Chondrocyte (in vitro differentiated cells): Measurements from ENCODE around the gene APOL3. TPM values are rescaled to one million over a fixed set of nuclear protein-coding genes. Genes with fewer than 3 reads are reported as not detected.
A peak's percentile ranks its signal among the peaks of the same experiment; 100 is the strongest.
"Not testable (repeated sequence)": the region's sequence is repeated elsewhere in the genome, so short reads cannot be mapped to it uniquely, and the experiment has no call there.

Experiments
- DNase-seq: peaks from one replicate; pipeline ENCODE4 v3.0.0; 2021; ENCODE audit warnings: mixed read lengths, low spot score
- H3K27ac Mint-ChIP-seq: one replicate; pipeline ENCODE4 v1.8.0; 2021; ENCODE audit warnings: mild to moderate bottlenecking, moderate library complexity, mixed read lengths; ENCODE audit not compliant: unreplicated experiment
- H3K27me3 Mint-ChIP-seq: 2 replicates; pipeline ENCODE4 v1.8.0; 2021; ENCODE audit warnings: low read depth, mixed read lengths
- H3K36me3 Mint-ChIP-seq: 2 replicates; pipeline ENCODE4 v1.8.0; 2021; ENCODE audit warnings: low read depth, mixed read lengths
- H3K4me1 Mint-ChIP-seq: 2 replicates; pipeline ENCODE4 v1.8.0; 2021; ENCODE audit warnings: low read depth, mild to moderate bottlenecking, mixed read lengths
- H3K4me3 Mint-ChIP-seq: one replicate; pipeline ENCODE4 v1.8.0; 2021; ENCODE audit warnings: mild to moderate bottlenecking, moderate library complexity, mixed read lengths; ENCODE audit not compliant: unreplicated experiment
- H3K9me3 Mint-ChIP-seq: 2 replicates; pipeline ENCODE4 v1.8.0; 2021; ENCODE audit warnings: low read depth, mixed read lengths
- CTCF ChIP-seq: fragments of 200-600 bp; sonication (generic); IDR thresholded peaks from 2 replicates; pipeline ENCODE4 v1.5.0; 2021; ENCODE audit warnings: antibody characterized with exemption, mild to moderate bottlenecking, moderate library complexity
- total RNA-seq: library from RNA; stranded (reverse); gene quantifications from 3 replicates; pipeline ENCODE4 v1.2.1, GENCODE V29; 2021

The APOL3 gene
- total RNA-seq, 1 donor from 2014 or later, result 2.3 TPM

GRCh38 chr22:36164621-36165020, 4.1 kb upstream of the APOL3 start:
- Mint-ChIP-seq H3K9me3 (peaks cover 4% of the 10 kb centered on the region), H3K4me3 (no peak overlapping the region), H3K27me3 (peaks cover 3% of the 10 kb centered on the region), H3K27ac (no peak overlapping the region), H3K36me3 (no peaks in the 10 kb centered on the region), H3K4me1 (peaks cover 15% of the 10 kb centered on the region)
- DNase-seq, result no peak
- no peak for TF ChIP-seq CTCF

- Mint-ChIP-seq H3K27me3 (peaks cover 3% of the 10 kb centered on the region), H3K4me1 (peaks cover 18% of the 10 kb centered on the region), H3K9me3 (no peaks in the 10 kb centered on the region), H3K4me3 (no peak overlapping the region), H3K27ac (no peak overlapping the region), H3K36me3 (no peaks in the 10 kb centered on the region)
- no peak for DNase-seq
- no peak for TF ChIP-seq CTCF
Measured at GRCh38 chr22:36163497-36163896, 2.9 kb upstream of the APOL3 start.

- peaks cover 21% of the 10 kb centered on the region for H3K4me1 Mint-ChIP-seq
- H3K4me3 Mint-ChIP-seq, result no peak overlapping the region
- peaks cover 3% of the 10 kb centered on the region for H3K27me3 Mint-ChIP-seq
- no peak for TF ChIP-seq CTCF
- H3K27ac Mint-ChIP-seq, result no peak overlapping the region
- DNase-seq, result no peak
- no peaks in the 10 kb centered on the region for H3K9me3 Mint-ChIP-seq
- no peaks in the 10 kb centered on the region for H3K36me3 Mint-ChIP-seq
Measured at GRCh38 chr22:36162127-36163034, 1.8 kb upstream of the APOL3 start.

GRCh38 chr22:36161793-36162126, 1.2 kb upstream of the APOL3 start:
- not testable (repeated sequence) for H3K27me3 Mint-ChIP-seq, DNase-seq, H3K27ac Mint-ChIP-seq, H3K9me3 Mint-ChIP-seq, H3K4me3 Mint-ChIP-seq, H3K36me3 Mint-ChIP-seq
- H3K4me1 Mint-ChIP-seq, result peaks cover 27% of the 10 kb centered on the region

- TF ChIP-seq CTCF, result no peak
- H3K27ac Mint-ChIP-seq, result peak overlapping the region; percentile 98
- H3K27me3 Mint-ChIP-seq, result no peaks in the 10 kb centered on the region
- H3K4me1 Mint-ChIP-seq, result peaks cover 43% of the 10 kb centered on the region
- H3K4me3 Mint-ChIP-seq, result peak overlapping the region; percentile 67
- H3K9me3 Mint-ChIP-seq, result no peaks in the 10 kb centered on the region
- no peaks in the 10 kb centered on the region for H3K36me3 Mint-ChIP-seq
- no peak for DNase-seq
Measured at GRCh38 chr22:36156515-36157419, 3.8 kb downstream of the APOL3 start.
